Measurements from ENCODE around the gene C1orf115. TPM values are rescaled to one million over a fixed set of nuclear protein-coding genes. Genes with fewer than 3 reads are reported as not detected.

The C1orf115 gene
- total and polyA plus RNA-seq, 8 donors = 9.3 to 28.8 (median 14.9) TPM

- Histone ChIP-seq H3K27ac (no peak overlapping the region), H3K9me3 (no peaks in the 10 kb centered on the region), H3K36me3 (peaks cover 3 to 8% (median 5%) of the 10 kb centered on the region in 4 donors), H3K4me1 (peaks cover 0 to 22% (median 11%) of the 10 kb centered on the region in 4 donors), H3K27me3 (peaks cover 0 to 4% (median 0%) of the 10 kb centered on the region in 3 donors), H3K4me3 (no peak overlapping the region)
- TF ChIP-seq CTCF (IDR thresholded peaks at IDR 0.05) = no peak
- no peak for TF ChIP-seq POLR2A (IDR thresholded peaks at IDR 0.05)
- TF ChIP-seq POLR2AphosphoS5 (IDR thresholded peaks at IDR 0.05) = no peak
- no peak for TF ChIP-seq EP300 (IDR thresholded peaks at IDR 0.05)
- no peak for DNase-seq
- 44 to 58% (median 56%) methylated on average over 5 of the region's 5 CpGs for WGBS, 5 donors
- intact Hi-C loops (cut with DNase I; ENCODE audit: low total_unique reads) = no loop called here
Measured at GRCh38 chr1:220702733-220703270, 12.6 kb downstream of the C1orf115 start.

DNA sequence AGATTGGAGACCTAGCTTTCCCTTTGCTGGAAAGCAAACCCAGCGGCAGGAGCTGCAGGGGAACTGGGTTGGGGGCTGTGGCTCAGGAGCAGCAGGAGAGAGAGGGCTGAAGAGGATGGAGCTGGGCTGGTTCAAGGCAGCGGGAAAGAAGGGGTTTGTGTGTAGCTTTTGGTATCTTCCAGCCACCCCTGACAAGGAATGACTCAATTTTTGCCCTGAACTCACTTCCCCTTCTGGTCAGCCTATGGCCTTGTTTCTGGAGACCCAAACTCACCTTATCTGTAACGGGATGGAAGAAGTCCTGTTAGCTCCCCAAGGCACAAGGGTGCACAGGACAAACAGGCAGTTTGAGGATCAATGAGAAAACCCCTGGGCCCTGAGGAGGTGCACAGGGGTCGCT lies 13.1 kb downstream of the C1orf115 start:
- TF ChIP-seq EP300 (IDR thresholded peaks at IDR 0.05) (no peak), CTCF (IDR thresholded peaks at IDR 0.05) (no peak), POLR2A (IDR thresholded peaks at IDR 0.05) (no peak), POLR2AphosphoS5 (IDR thresholded peaks at IDR 0.05) (no peak)
- DNase-seq = no peak
- intact Hi-C loops (cut with DNase I; ENCODE audit: low total_unique reads) = no loop called here
- no peak overlapping the region for H3K27ac ChIP-seq
- WGBS, 5 donors = 77 to 89% (median 84%) methylated on average over 4 of the region's 4 CpGs
- H3K27me3 ChIP-seq = peaks cover 0 to 4% (median 0%) of the 10 kb centered on the region in 3 donors
- peaks cover 0 to 3% (median under 1%) of the 10 kb centered on the region in 4 donors for H3K36me3 ChIP-seq
- no peak overlapping the region for H3K4me3 ChIP-seq
- no peaks in the 10 kb centered on the region for H3K9me3 ChIP-seq
- H3K4me1 ChIP-seq = peaks cover 0 to 22% (median 11%) of the 10 kb centered on the region in 4 donors

GRCh38 chr1:220705782-220706181 lies 15.6 kb downstream of the C1orf115 start:
- 32 to 70% (median 47%) methylated on average over 7 of the region's 7 CpGs for WGBS, 5 donors
- Histone ChIP-seq H3K9me3 (no peaks in the 10 kb centered on the region), H3K27me3 (peaks cover 0 to 4% (median 0%) of the 10 kb centered on the region in 3 donors), H3K4me3 (no peak overlapping the region), H3K4me1 (peaks cover 4 to 21% (median 12%) of the 10 kb centered on the region in 4 donors), H3K36me3 (no peaks in the 10 kb centered on the region), H3K27ac (no peak overlapping the region)
- intact Hi-C loops (cut with DNase I; ENCODE audit: low total_unique reads) = no loop called here
- peak; percentile 49 to 56 for DNase-seq
- TF ChIP-seq POLR2AphosphoS5 (IDR thresholded peaks at IDR 0.05) (peak in 1 of 3 donors; percentile 9), EP300 (IDR thresholded peaks at IDR 0.05) (no peak)

- intact Hi-C loops (cut with DNase I; ENCODE audit: low total_unique reads) = no loop called here
- peaks cover 0 to 4% (median 0%) of the 10 kb centered on the region in 3 donors for H3K27me3 ChIP-seq
- WGBS, 5 donors = 59 to 79% (median 72%) methylated on average over 9 of the region's 9 CpGs
- no peak overlapping the region for H3K27ac ChIP-seq
- H3K36me3 ChIP-seq = no peaks in the 10 kb centered on the region
- no peaks in the 10 kb centered on the region for H3K9me3 ChIP-seq
- no peak for DNase-seq
- peaks cover 4 to 27% (median 11%) of the 10 kb centered on the region in 4 donors for H3K4me1 ChIP-seq
- H3K4me3 ChIP-seq = no peak overlapping the region
- TF ChIP-seq EP300 (IDR thresholded peaks at IDR 0.05) = no peak
- no peak for TF ChIP-seq CTCF (IDR thresholded peaks at IDR 0.05)
- no peak for TF ChIP-seq POLR2A (IDR thresholded peaks at IDR 0.05)
Measured at GRCh38 chr1:220706480-220706879, 16.3 kb downstream of the C1orf115 start.

DNA sequence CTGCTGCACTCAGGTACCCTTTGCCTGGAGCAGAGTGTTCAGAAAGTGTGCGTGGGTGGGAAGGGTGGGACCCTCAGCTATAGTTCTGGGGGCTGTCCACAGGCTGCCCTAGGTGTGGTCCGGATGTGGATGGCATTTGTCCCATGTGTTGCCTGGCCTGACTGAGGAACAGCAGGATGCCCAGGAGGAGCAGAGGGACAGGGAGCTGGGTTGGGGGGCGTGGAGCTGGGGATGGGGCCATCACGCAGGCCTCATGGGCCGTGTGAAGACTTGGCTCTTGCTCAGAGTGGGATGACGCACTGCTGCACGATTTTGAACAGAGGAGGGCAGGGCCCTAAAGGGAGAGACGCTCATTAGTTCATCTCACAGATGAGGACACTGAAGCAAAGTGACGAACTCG lies 17.0 kb downstream of the C1orf115 start:
- no peak for DNase-seq
- Histone ChIP-seq H3K27ac (no peak overlapping the region), H3K27me3 (peaks cover 0 to 4% (median 0%) of the 10 kb centered on the region in 3 donors), H3K36me3 (no peaks in the 10 kb centered on the region), H3K4me3 (no peak overlapping the region), H3K4me1 (peaks cover 4 to 27% (median 11%) of the 10 kb centered on the region in 4 donors), H3K9me3 (no peaks in the 10 kb centered on the region)
- no peak for TF ChIP-seq CTCF (IDR thresholded peaks at IDR 0.05)
- TF ChIP-seq POLR2A (IDR thresholded peaks at IDR 0.05) = no peak
- no peak for TF ChIP-seq POLR2AphosphoS5 (IDR thresholded peaks at IDR 0.05)
- no peak for TF ChIP-seq EP300 (IDR thresholded peaks at IDR 0.05)
- intact Hi-C loops (cut with DNase I; ENCODE audit: low total_unique reads) = no loop called here
- WGBS, 5 donors = 85 to 90% (median 87%) methylated on average over 9 to 10 of the region's 10 CpGs

Measured in stomach (tissue), 9 donors.